Measurements from ENCODE around the gene SLC29A2. TPM values are rescaled to one million over a fixed set of nuclear protein-coding genes. Genes with fewer than 3 reads are reported as not detected.

Gene SLC29A2
- total RNA-seq, 2 experiments from 2014 or later, result 6.6 to 7.4 TPM

DNA sequence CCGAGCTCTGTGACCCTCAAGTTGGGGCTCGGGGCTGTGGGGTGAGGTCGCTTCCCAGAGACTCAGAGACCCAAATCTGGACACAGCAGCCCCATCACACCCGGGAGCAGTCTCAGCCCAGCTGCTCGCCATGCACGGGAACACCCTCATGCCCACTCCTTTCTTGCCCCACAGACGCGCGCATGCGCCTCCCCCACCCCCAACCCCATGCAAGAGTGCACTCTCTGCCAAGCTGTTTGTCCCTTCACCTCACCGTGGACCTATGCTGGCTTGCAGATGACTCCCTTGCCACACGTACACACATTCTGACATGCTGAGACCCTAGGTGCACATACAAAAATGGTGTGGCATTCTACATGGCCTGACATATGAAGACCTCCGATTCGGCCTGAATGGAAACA is 54.2 kb downstream of the SLC29A2 start:
- peak overlapping the region; percentile 93 for H3K27ac Mint-ChIP-seq
- H3K36me3 Mint-ChIP-seq (ENCODE audit: low read depth), result no peaks in the 10 kb centered on the region
- peaks cover 65% of the 10 kb centered on the region for H3K4me1 Mint-ChIP-seq (ENCODE audit: low read depth)
- CTCF ChIA-PET, result interaction anchor here (0.6 to 1.8 kb wide), 5 partner anchors 12 to 113 kb away, joined by 3 to 4 read pairs (median 3); partner anchors contain the start of gene BRMS1
- peak; percentile 56 for DNase-seq
- H3K4me3 Mint-ChIP-seq, result peak overlapping the region; percentile 53
- H3K27me3 Mint-ChIP-seq (ENCODE audit: low read depth), result no peaks in the 10 kb centered on the region
- intact Hi-C loops (cut with micrococcal nuclease), result no loop called here
- peaks cover 10% of the 10 kb centered on the region for H3K9me3 Mint-ChIP-seq

DNA sequence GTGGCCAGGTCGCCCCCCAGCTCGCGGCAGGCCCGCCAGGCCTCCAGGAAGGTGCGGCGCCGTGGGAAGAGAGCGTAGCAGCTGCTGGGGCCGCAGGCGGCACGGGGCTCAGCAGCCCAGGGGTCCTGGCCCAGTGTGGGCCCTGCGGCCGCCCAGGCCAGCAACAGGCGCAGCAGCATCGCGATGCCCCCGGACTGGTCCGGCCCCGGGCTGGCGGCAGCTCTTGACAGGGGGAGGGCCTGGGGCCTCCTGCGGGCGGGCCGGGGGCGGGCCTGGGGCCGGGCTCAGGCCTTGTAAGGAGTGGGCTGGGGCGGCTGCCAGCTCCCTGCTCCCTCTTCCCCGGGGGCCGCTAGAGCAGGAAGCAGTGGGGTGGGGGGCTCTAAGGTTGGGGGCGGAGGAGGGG is 54.7 kb downstream of the SLC29A2 start, which contains the start of gene CD248:
TSS of gene CD248 (minus strand) at position 196 of the 403 bp plus-strand sequence. CDS start at position 179, 17 bp downstream.
- H3K36me3 Mint-ChIP-seq (ENCODE audit: low read depth), result no peaks in the 10 kb centered on the region
- peaks cover 10% of the 10 kb centered on the region for H3K9me3 Mint-ChIP-seq
- intact Hi-C loops (cut with micrococcal nuclease), result no loop called here
- CTCF ChIA-PET, result interaction anchor here (0.6 to 1.8 kb wide), 4 partner anchors 12 to 114 kb away, joined by 3 to 4 read pairs (median 4); no protein-coding TSS in a partner anchor
- H3K27ac Mint-ChIP-seq, result peak within 1 kb of the TSS; percentile 93
- DNase-seq, result no peak
- H3K4me3 Mint-ChIP-seq, result peak within 1 kb of the TSS; percentile 53
- H3K27me3 Mint-ChIP-seq (ENCODE audit: low read depth), result no peaks in the 10 kb centered on the region
- peaks cover 65% of the 10 kb centered on the region for H3K4me1 Mint-ChIP-seq (ENCODE audit: low read depth)

DNA sequence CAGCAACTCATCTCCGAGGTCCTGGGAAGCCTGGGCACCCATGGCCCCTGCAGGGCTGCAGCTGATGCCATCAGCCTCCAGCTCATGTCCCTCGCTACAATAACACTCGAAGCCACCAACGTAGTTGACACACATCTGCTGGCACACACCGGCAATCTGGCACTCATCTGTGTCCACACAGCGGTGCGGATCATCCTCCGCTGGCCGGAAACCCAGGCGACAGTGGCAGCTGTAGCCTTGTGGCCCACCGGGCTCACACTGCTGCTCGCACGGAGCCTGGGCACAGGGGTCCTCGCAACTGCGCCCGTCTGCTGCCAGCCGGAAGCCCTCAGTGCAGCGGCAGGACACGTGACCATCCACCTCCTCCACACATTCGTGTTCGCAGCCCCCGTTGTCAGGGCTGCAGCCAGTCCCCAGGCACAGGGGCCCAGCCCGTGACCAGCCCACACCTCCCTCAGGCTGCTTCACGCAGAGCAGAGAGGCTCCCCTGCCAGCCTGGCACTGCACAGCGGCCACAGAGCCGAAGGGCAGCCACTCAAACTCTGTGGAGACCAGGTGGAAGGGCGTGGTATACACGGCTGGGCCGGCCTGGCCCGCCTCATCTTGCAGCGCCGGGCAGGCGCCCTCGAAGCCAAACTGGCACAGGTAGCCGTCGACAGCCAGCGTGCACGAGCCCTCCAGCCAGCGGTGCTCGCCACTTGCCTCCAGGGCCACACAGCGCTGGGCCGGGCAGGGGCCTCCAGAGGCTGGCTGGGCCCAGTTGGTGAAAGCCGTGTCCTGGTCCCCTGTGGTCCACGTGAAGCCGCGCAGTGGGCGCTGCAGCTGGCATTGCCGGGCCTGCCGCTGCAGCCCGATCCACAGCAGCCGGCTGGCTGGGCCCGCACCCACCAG is 55.4 kb downstream of the SLC29A2 start:
- H3K36me3 Mint-ChIP-seq (ENCODE audit: low read depth), result no peaks in the 10 kb centered on the region
- CTCF ChIA-PET, result interaction anchor here (1.3 to 1.8 kb wide), 2 partner anchors 13 to 73 kb away, joined by 3 to 4 read pairs; no protein-coding TSS in a partner anchor
- H3K9me3 Mint-ChIP-seq, result peaks cover 10% of the 10 kb centered on the region
- no peak overlapping the region for H3K27ac Mint-ChIP-seq
- H3K4me3 Mint-ChIP-seq, result no peak overlapping the region
- H3K4me1 Mint-ChIP-seq (ENCODE audit: low read depth), result peaks cover 65% of the 10 kb centered on the region
- no peak for DNase-seq
- intact Hi-C loops (cut with micrococcal nuclease), result no loop called here
- H3K27me3 Mint-ChIP-seq (ENCODE audit: low read depth), result no peaks in the 10 kb centered on the region

DNA sequence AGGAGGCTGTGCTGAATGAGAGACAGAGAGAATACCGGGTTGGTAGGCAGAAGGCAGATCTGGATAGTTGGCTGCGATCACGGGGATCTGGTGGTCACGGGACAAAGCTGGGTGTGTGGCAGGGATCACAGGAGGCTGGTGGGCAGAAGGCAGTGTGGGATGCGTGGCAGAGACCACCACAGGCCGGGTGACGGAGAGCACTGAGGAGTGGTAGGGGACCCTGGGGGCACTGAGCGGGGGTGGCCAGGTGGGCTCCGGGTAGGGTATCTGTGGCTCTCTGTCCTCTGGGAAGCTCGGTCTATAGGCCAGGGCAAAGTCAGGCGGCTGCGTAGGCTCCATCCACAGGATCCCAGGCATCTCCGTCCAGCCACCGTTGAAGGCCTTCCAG is 56.1 kb downstream of the SLC29A2 start:
- peaks cover 10% of the 10 kb centered on the region for H3K9me3 Mint-ChIP-seq
- H3K27me3 Mint-ChIP-seq (ENCODE audit: low read depth), result no peaks in the 10 kb centered on the region
- no peaks in the 10 kb centered on the region for H3K36me3 Mint-ChIP-seq (ENCODE audit: low read depth)
- intact Hi-C loops (cut with micrococcal nuclease), result no loop called here
- CTCF ChIA-PET, result interaction anchor here (1.8 kb wide), 1 partner anchor 74 kb away, joined by 3 read pairs; no protein-coding TSS in a partner anchor
- H3K4me3 Mint-ChIP-seq, result no peak overlapping the region
- no peak overlapping the region for H3K27ac Mint-ChIP-seq
- DNase-seq, result no peak
- peaks cover 65% of the 10 kb centered on the region for H3K4me1 Mint-ChIP-seq (ENCODE audit: low read depth)

DNA sequence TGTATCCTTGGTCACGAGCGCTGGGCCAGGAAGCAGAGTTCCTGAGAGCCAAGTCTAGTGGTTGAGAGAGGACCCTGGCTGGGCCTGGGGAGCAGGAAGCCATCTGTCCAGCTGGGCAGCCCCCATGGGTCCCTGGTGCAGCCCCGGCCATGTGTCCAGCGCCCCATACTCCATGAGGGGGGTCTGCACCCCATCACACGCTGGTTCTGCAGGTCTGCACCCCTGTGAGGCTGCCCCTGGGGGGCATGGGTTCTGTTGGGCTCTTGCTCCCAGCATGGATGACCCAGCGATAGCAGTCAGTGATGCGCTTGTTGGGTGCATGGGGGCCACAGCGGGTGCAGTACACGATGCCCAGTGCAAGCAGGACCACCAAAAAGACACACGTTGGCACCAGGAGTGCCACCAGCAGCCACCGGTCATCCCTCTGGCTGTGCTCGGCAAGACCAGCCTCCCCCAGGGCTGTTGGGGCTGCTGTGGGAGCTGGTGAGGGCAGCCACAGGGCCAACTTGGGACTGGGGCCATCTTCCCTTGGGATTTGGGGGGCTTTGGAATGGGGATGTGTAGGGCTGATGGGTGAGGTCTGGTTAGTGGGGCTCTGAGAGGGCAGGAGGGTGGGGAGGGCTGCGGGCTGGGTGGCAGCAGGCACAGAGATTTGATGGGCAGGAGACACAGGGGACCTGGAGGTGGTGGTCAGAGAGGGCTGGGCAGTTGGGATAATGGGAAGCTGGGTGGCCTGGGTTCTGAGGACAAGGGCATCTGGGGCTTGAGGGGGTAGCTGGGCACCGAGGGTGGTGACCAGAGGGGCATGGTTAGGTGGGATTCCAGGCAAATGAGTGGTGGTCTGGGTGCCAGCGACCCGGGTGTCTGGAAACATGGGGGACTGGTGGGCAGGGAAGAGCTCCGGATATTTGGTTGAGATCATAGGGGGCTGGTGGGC is 56.7 kb downstream of the SLC29A2 start:
- CTCF ChIA-PET, result interaction anchor here (4.1 kb wide), 1 partner anchor 12 kb away, joined by 23 read pairs; no protein-coding TSS in a partner anchor
- intact Hi-C loops (cut with micrococcal nuclease), result no loop called here
- H3K36me3 Mint-ChIP-seq (ENCODE audit: low read depth), result no peaks in the 10 kb centered on the region
- H3K27ac Mint-ChIP-seq, result peak overlapping the region; percentile 17
- H3K9me3 Mint-ChIP-seq, result peaks cover 5% of the 10 kb centered on the region
- no peak overlapping the region for H3K4me3 Mint-ChIP-seq
- DNase-seq, result no peak
- no peaks in the 10 kb centered on the region for H3K27me3 Mint-ChIP-seq (ENCODE audit: low read depth)
- peaks cover 60% of the 10 kb centered on the region for H3K4me1 Mint-ChIP-seq (ENCODE audit: low read depth)

DNA sequence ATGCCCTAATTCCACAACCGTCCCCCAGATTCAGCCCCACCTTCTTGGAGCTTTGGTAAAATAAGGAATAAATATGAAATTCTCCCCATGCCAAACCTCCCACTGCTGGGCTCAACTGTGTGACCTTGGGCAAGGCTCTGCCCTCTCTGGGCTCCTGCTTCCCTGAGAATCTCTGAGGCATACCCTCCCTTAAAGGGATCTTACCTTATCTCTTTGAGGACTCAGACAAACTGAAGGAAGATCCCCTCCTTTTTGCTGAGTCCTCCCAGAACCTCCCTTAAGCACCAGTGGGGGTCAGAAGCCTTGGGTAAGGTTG is 57.4 kb downstream of the SLC29A2 start:
- no peak for DNase-seq
- Mint-ChIP-seq H3K27ac (peak overlapping the region; percentile 63), H3K4me1 (ENCODE audit: low read depth) (peaks cover 54% of the 10 kb centered on the region), H3K4me3 (peak overlapping the region; percentile 59), H3K9me3 (peaks cover 2% of the 10 kb centered on the region), H3K36me3 (ENCODE audit: low read depth) (no peaks in the 10 kb centered on the region), H3K27me3 (ENCODE audit: low read depth) (no peaks in the 10 kb centered on the region)
- intact Hi-C loops (cut with micrococcal nuclease), result no loop called here
- CTCF ChIA-PET, result interaction anchor here (1.0 to 4.1 kb wide), 2 partner anchors 13 to 18 kb away, joined by 3 to 23 read pairs; no protein-coding TSS in a partner anchor

DNA sequence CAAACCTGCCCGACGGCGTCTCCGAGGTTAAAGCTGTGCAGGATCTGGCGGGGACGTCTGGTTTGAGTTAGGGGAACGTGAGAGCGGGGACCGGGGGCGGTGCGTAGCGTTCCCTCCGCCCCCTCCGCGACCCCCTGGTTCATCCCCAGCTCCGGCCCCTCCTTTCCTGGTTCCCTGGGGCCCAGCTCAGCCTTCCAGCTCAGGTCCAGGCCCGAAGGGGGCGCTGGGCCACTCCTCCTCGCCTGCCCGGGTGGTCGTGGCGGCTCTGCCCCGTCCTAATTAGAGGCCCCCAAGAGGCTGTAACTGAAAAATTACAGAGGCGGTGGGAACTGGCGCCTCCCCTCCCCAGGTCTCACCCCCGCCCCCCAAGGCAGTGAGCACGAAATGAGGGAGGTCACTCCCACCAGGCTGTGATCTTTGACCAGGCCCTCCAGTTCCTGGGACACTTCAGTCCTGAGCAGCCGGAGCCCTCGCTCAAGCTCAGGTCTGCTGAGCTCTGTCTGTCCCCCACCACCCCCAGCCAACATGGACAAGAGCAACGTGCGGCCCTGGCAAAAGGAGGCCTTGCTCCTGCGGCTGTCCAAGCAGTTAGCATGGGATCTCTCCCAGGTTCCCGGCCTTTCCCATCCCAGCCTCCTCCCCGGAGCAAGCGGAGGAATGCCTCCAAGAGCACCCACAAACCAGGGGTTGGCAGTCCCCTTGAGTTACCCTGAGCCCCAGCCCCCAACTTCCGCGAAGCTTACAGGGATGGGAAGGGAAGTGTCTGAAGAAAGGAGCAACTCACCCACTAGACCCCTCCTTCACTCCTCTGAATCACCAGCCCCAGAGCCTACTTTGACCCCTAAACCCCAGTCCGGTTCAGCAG is 58.0 kb downstream of the SLC29A2 start:
- Mint-ChIP-seq H3K36me3 (ENCODE audit: low read depth) (no peaks in the 10 kb centered on the region), H3K4me1 (ENCODE audit: low read depth) (peaks cover 48% of the 10 kb centered on the region), H3K9me3 (no peaks in the 10 kb centered on the region), H3K27me3 (ENCODE audit: low read depth) (no peaks in the 10 kb centered on the region), H3K4me3 (peak overlapping the region; percentile 92), H3K27ac (peak overlapping the region; percentile 93)
- DNase-seq, result no peak
- intact Hi-C loops (cut with micrococcal nuclease), result no loop called here
- CTCF ChIA-PET, result interaction anchor here (1.0 to 4.8 kb wide), 9 partner anchors 9 to 245 kb away, joined by 3 to 85 read pairs (median 9); partner anchors contain the start of genes B4GAT1 and BRMS1

DNA sequence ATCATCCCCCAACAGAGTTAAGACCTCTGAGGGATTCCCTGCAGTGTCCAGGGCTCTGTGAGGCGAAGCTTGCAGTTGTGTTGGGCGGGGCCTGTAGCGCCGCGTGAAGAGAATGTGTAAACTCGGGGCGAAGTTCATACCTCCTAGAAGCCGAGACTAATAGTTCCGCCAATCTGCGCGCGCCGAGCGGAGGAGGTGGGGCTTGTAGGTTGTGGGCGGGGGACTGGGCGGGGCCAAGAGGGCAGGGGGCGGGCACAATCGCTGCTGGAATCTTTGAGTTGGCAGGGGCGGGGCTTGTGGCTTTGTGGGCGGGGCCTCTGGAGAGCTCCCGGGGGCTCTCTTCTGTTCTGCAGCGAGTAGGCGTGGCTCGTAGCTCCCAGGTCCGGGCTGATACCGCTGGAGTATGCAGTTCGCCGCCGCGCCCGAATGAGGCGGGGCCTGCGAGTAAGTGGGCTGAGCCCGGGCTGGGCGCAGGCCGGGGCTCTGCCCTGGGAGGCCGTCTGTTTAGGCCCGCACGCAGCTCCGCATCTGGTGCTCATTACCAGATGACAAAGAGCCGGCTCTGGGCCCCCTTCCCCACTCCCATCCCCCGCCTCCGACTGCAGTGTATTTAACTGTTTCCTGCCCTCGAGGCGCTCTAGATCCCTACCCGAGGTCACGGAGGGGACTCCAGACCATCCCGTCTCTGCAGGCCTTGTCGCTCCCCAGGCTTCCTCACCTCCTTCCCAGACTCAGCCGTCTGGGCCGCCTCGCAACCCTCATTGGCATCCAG is 58.8 kb downstream of the SLC29A2 start:
- CTCF ChIA-PET, result interaction anchor here (0.6 to 4.8 kb wide), 18 partner anchors 9 to 327 kb away, joined by 3 to 85 read pairs (median 4); partner anchors contain the start of genes B4GAT1, BRMS1, MRPL11 and RIN1

More for the DNA sequence above, 58.8 kb downstream of the SLC29A2 start:
- peaks cover 40% of the 10 kb centered on the region for H3K4me1 Mint-ChIP-seq (ENCODE audit: low read depth)
- H3K36me3 Mint-ChIP-seq (ENCODE audit: low read depth), result no peaks in the 10 kb centered on the region
- H3K27ac Mint-ChIP-seq, result peak overlapping the region; percentile 93
- H3K9me3 Mint-ChIP-seq, result no peaks in the 10 kb centered on the region
- intact Hi-C loops (cut with micrococcal nuclease), result loop anchor here (1.0 kb wide), 7 partner anchors 16 to 127 kb away; partner anchors contain the start of genes BRMS1, RAB1B and YIF1A
- DNase-seq, result peak; percentile 99
- no peaks in the 10 kb centered on the region for H3K27me3 Mint-ChIP-seq (ENCODE audit: low read depth)
- peak overlapping the region; percentile 92 for H3K4me3 Mint-ChIP-seq
